Fibroblast of lung (primary cell): ENCODE measurements around the gene IGFL1.

Experiments used
- EZH2 ChIP-seq: IDR thresholded peaks from 2 replicates; pipeline ENCODE4 v1.5.1; 2012; ENCODE audit warnings: low read length, control low read depth, mild to moderate bottlenecking; ENCODE audit errors: missing control alignments
- TF ChIP-seq, protein P1 (sequence below), 2 donors: IDR thresholded peaks in 1 of 2; conservative IDR thresholded peaks in 1 of 2; 1 replicate in 1 of 2; 2 replicates in 1 of 2; pipeline ENCODE4 v1.5.1; 2011 to 2012; ENCODE audit warnings: low read length in 2 of 2, control low read depth in 1 of 2, inconsistent platforms in 1 of 2, low read depth in 1 of 2, mild to moderate bottlenecking in 1 of 2

DNA sequence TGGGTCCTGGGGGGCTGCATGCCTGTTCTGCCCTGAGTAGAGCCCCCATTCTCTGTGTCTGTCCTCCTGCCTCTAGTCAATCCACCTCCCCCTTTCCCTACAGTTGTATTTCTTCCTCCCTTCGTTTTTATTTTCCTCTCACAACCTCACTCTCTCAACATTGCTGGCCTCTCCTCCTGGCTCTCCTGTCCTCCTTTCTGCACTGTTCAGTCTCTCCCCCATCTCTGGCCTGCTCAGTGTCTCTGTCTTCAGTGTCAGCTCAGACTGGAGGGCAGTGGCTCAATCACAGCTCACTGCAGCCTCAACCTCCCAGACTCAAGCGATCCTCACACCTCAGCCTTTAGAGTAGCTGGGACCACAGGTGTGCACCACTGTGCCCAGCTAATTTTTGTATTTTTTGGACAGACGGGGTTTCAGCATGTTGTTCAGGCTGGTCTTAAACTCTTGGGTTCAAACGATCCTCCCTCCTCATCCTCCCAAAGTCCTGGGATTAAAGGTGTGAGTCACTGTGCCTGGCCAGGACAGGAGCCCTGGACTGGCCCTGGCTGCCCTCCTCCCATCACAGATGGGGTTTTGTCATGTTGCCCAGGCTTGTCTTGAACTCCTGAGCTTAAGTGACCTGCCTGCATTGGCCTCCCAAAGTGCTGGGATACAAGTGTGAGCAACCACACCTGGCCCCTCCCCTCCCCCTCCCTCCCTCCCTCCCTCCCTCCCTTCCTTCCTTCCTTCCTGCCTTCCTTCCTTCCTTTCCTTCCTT lies 32.0 kb upstream of the IGFL1 start:
- TF ChIP-seq, protein P1, sequence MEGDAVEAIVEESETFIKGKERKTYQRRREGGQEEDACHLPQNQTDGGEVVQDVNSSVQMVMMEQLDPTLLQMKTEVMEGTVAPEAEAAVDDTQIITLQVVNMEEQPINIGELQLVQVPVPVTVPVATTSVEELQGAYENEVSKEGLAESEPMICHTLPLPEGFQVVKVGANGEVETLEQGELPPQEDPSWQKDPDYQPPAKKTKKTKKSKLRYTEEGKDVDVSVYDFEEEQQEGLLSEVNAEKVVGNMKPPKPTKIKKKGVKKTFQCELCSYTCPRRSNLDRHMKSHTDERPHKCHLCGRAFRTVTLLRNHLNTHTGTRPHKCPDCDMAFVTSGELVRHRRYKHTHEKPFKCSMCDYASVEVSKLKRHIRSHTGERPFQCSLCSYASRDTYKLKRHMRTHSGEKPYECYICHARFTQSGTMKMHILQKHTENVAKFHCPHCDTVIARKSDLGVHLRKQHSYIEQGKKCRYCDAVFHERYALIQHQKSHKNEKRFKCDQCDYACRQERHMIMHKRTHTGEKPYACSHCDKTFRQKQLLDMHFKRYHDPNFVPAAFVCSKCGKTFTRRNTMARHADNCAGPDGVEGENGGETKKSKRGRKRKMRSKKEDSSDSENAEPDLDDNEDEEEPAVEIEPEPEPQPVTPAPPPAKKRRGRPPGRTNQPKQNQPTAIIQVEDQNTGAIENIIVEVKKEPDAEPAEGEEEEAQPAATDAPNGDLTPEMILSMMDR (conservative IDR thresholded peaks at IDR 0.05 in 1 of 2, IDR thresholded peaks at IDR 0.05 in 1 of 2; ENCODE audit: low read depth in 1 of 2, low read length in 2 of 2): no peak
- no peak for TF ChIP-seq EZH2
